C1 segment of cervical spinal cord (tissue), 14 donors: Measurements from ENCODE around the gene C16orf74.

Experiments used
- DNase-seq, 14 donors: peaks; one replicate each; lab custom pipeline; 2025; lab: John Stamatoyannopoulos, UW

The C16orf74 gene

GRCh38 chr16:85750827-85751697, at the start of gene C16orf74:
Gene C16orf74, minus strand, starts transcription at chr16:85751096. Its CDS starts 15,879 bp downstream, at chr16:85735217.
- no peak for DNase-seq

DNA sequence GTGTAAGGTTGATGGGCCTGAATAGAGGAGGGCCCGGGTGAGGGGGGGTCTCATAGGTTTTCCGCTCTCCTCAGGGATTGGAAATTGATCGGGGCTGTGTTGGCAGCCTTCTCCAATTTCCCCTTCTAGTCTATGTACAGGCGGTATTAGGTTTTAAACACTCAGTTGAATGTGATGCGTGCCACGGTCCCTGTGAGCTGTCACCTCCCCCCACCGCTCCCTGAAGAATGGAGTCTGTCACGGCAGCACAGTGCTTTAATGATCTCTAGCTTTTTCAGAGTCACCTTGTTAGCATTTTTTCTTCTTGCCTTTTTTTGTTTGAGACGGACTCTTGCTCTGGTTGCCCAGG, 49.4 kb upstream of the C16orf74 start:
- DNase-seq: no peak

DNA sequence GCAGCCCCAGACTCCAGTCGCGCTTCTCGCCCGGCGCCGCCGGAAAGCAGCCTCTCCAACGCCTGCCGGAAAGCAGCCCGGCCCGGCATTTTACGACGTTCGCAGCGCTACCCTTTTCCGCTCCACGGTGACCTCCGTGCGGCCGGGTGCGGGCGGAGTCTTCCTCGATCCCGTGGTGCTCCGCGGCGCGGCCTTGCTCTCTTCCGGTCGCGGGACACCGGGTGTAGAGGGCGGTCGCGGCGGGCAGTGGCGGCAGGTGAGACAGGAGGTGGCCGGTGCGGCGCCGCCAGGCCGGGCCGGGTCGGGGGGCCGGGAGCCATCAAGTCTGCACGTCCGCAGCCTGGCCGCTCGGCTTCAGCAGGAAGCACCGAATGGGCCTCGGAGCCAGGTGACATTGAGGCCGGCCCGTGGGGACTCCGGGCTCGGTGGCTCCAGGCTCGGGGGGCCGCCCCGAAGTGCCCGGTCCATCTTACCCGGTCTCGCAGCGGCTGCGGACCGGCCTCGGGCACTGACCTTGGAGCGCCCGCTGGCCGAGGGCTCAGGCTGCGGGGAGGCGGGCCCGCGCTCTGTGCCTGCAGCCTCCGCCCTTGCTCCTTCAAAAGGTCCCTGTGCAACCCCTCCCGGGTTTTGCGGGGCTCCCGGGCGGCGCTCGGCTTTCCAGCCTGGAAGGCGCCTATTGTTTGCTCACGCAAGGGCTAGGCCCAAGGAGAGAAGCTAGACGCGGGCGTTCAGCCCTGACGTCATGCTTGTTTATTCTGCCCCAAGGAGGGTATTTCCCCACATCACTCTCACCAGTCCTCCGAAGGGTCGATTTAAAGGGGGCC, 48.8 kb upstream of the C16orf74 start, which contains the start of the genes COX4I1 and EMC8:
COX4I1 (plus strand) TSS at position 199 of the 824 bp plus-strand sequence. CDS start 1,511 bp downstream, outside the sequence.
EMC8 (minus strand) TSS at position 48 of the 824 bp plus-strand sequence. CDS start 249 bp downstream, outside the sequence.
- peak; percentile 53 to 97 (median 90) for DNase-seq

DNA sequence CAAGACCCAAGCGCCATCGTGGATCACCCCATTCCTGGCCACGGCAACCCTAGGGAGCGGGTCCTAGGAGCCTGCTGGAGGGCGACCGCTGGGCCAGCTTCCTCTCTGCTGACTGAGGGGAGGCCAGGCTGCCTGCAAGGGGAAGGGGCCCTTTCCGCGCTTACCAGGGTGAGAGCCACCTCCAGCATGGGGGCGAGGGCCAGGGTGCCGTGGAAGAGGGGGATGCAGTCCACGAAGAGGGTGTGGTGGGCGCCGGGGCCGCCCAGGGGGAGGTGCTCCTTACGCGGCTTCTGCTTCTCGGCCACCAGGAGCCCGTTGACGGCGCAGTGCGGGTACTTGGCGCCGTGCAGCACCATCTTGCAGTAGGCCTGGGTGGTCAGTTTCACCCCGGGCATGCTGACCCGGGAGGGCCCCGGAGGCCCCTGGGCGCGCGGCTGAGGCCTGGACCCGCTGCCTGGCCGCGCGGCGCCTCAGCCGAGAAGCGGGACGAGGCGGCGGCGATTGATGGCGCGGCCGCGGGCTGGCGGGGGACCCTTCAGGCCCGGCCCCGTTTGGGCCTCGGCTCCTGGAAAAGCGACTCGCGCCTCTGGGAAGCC, 48.1 kb upstream of the C16orf74 start:
- DNase-seq: peak in 4 of 14 donors; percentile 33 to 62 (median 45)

DNA sequence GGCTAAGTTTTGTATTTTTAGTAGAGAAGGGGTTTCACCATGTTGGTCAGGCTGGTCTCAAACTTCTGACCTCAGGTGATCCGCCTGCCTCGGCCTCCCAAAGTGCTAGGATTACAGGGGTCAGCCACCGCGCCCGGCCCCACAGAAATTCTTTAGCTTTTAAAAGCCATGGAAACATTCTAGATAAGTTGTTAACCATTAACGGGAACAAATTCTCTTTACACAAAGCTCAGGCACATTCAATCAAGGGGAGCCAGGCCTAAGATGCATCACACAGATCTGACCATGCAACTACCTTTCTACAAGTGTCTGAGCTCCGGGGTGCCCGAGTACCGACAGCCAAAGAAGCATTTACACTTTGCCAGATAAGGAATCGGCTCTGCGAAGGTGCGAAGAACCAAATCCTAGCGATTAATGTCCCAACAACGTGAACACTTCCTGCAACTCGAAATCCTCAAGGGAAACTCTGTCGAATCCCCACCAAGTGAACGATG, 47.4 kb upstream of the C16orf74 start:
- no peak for DNase-seq

GRCh38 chr16:85796599-85796998, 45.7 kb upstream of the C16orf74 start:
- DNase-seq: no peak

- DNase-seq: no peak
These were observed 45.3 kb upstream of the C16orf74 start for GRCh38 chr16:85796152-85796551.

- no peak for DNase-seq
These were observed 43.8 kb upstream of the C16orf74 start for GRCh38 chr16:85794696-85795095.

- no peak for DNase-seq
These were observed 42.9 kb upstream of the C16orf74 start for GRCh38 chr16:85793662-85794298.

GRCh38 chr16:85789773-85790172, 38.9 kb upstream of the C16orf74 start:
- DNase-seq: no peak

GRCh38 chr16:85788819-85789218, 37.9 kb upstream of the C16orf74 start:
- DNase-seq: no peak

DNA sequence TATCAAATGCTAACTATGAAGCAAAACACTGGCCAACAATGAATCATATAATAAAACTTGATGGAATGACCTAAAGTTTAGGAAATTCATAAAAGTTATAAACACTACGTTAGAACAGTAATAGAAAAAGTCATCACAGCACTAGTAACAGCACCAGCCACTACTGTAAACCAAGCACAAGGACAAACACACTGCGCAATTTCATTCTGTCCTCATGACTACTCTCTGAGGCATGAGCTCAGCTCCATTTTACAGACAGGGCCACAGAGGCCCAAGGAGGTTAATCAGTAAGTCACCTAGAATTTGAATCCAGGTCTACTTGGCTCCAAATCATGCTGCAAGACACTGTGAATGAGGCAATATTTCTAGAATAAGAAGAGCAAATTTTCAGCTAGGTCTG, 35.0 kb upstream of the C16orf74 start:
- no peak for DNase-seq

GRCh38 chr16:85784813-85785212, 33.9 kb upstream of the C16orf74 start:
- DNase-seq: no peak

GRCh38 chr16:85783441-85783840, 32.5 kb upstream of the C16orf74 start:
- no peak for DNase-seq

- peak in 1 of 14 donors; percentile 22 for DNase-seq
These were observed 31.6 kb upstream of the C16orf74 start for GRCh38 chr16:85782451-85782850.

GRCh38 chr16:85781695-85782370, 30.9 kb upstream of the C16orf74 start:
- DNase-seq: peak in 12 of 14 donors; percentile 2 to 79 (median 29)

DNA sequence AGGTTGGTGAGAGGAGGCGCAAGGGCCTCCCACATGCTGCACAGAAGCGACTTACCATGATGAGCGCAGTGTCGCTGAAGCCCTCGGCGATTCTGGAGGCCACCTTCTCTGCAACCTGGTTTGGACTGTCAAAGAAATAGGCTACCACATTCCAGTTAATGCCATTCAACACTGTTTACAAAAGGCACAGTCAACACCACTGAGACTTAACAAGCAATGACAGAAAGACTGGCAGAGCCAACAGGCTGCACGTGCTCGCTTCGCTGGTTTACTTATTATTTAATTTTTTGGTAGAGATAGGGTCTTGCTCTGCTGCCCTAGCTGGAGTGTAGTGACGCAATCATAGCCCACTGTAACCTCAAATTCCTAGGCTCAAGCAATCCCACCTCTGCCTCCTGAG, 30.3 kb upstream of the C16orf74 start:
- no peak for DNase-seq

DNA sequence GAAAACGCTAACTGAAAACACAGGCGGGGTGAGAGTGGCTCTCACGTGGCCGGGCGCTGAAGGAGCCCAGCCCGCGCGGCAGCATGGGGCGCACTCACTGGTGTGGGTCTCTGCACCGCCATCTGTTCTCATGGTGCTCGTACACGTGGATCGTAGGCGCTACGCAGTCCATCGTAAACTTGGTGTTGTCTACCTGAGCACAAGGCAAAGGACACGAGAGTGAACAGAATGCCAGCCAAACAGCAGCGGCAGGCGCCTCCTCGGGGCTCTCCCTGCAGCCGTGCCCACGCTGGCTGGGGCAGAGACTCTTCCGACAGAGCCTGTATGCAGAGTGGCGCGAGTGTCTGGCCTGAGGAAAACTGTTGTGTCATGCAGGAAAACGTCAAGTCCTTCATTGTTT, 29.4 kb upstream of the C16orf74 start:
- no peak for DNase-seq

- no peak for DNase-seq
These were observed 28.0 kb upstream of the C16orf74 start for GRCh38 chr16:85778873-85779272.

DNA sequence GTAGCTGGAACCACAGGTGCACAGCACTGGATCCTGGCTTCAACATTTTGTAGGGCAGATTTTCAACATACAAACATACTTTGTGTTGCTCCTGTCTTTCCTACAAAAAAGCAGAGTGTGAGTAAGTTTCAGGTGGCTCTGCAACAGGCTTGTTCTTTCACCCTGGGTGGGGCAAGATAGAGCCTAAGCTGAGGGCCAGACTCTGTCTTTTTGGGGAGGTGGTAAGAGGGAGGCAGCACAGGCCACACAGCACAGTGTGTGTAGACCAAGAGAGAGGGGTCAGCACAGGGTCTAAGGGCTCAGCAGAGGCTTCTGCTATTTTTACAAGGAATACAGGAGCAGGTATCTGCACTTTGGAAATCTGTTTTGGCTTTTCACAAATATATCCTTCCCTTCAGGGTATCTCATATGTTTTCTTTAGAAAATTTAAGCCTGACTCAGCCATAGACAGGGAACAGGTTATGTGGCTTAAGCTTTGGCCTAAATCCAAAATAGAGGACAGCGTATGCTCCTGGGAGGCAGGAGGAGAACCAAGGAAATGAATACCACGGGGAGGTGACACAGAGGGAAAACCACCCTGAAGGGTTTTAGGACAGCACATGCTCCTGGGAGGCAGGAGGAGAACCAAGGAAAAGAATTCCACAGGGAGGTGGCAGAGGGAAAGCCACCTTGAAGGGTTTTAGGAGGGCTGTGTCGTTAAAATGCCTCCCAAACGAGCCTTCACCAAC, 26.9 kb upstream of the C16orf74 start:
- no peak for DNase-seq
